ENCODE measurements around the gene FAM50A. TPM values are rescaled to one million over a fixed set of nuclear protein-coding genes. Genes with fewer than 3 reads are reported as not detected.

FAM50A gene
- total RNA-seq, 4 donors from 2014 or later, result 39.9 to 76.3 (median 47.4) TPM

- WGBS, 2 donors, result 80% methylated on average over 1 of the region's 7 CpGs; no CpG with 5 or more reads in 1 of the 2 donors
- TF ChIP-seq CTCF (IDR thresholded peaks at IDR 0.05), result no peak
- TF ChIP-seq POLR2A (IDR thresholded peaks at IDR 0.05), result no peak
- Histone ChIP-seq H3K4me1 (peaks cover 6% of the 10 kb centered on the region in 2 donors), H3K9me3 (no peaks in the 10 kb centered on the region), H3K4me3 (replicated peaks in 1 of 3) (no peak overlapping the region), H3K27me3 (no peaks in the 10 kb centered on the region), H3K27ac (no peak overlapping the region), H3K36me3 (peaks cover 3 to 7% of the 10 kb centered on the region in 2 donors)
- no peak for DNase-seq
- intact Hi-C loops (cut with DNase I), result loop anchor here (5.0 kb wide), 1 partner anchor 53 kb away; the partner anchor contains the start of gene UBL4A
Measured at GRCh38 chrX:154434394-154435168, 9.4 kb upstream of the FAM50A start.

- intact Hi-C loops (cut with DNase I), result loop anchor here (5.0 kb wide), 1 partner anchor 52 kb away; the partner anchor contains the start of gene UBL4A
- Histone ChIP-seq H3K36me3 (peaks cover 3 to 7% of the 10 kb centered on the region in 2 donors), H3K27ac (no peak overlapping the region), H3K27me3 (no peaks in the 10 kb centered on the region), H3K9me3 (no peaks in the 10 kb centered on the region), H3K4me1 (peaks cover 4 to 6% of the 10 kb centered on the region in 2 donors), H3K4me3 (replicated peaks in 1 of 3) (no peak overlapping the region)
- WGBS, 2 donors, result 95 to 98% methylated on average over 7 to 14 of the region's 19 CpGs
- DNase-seq, result no peak
- no peak for TF ChIP-seq CTCF (IDR thresholded peaks at IDR 0.05)
- no peak for TF ChIP-seq POLR2A (IDR thresholded peaks at IDR 0.05)
Measured at GRCh38 chrX:154435171-154435733, 8.7 kb upstream of the FAM50A start.

GRCh38 chrX:154436374-154436982 is 7.5 kb upstream of the FAM50A start:
- Histone ChIP-seq H3K27me3 (no peaks in the 10 kb centered on the region), H3K4me3 (replicated peaks in 1 of 3) (peak overlapping the region in 1 of 3 donors; percentile 56), H3K4me1 (peaks cover 4 to 6% of the 10 kb centered on the region in 2 donors), H3K9me3 (no peaks in the 10 kb centered on the region), H3K36me3 (peaks cover 3 to 10% of the 10 kb centered on the region in 2 donors), H3K27ac (peak overlapping the region; percentile 43 to 78 (median 66))
- intact Hi-C loops (cut with DNase I), result loop anchor here (5.0 kb wide), 1 partner anchor 51 kb away; the partner anchor contains the start of gene UBL4A
- DNase-seq, result peak; percentile 27 to 30
- no peak for TF ChIP-seq CTCF (IDR thresholded peaks at IDR 0.05)
- TF ChIP-seq POLR2A (IDR thresholded peaks at IDR 0.05), result no peak
- 67% methylated on average over 3 of the region's 78 CpGs; no CpG with 5 or more reads in 1 of the 2 donors for WGBS, 2 donors

- no peaks in the 10 kb centered on the region for H3K27me3 ChIP-seq
- H3K27ac ChIP-seq, result peak within 1 kb of the TSS; percentile 43 to 78 (median 66)
- peaks cover 3 to 10% of the 10 kb centered on the region in 2 donors for H3K36me3 ChIP-seq
- intact Hi-C loops (cut with DNase I), result loop anchor here (5.0 kb wide), 1 partner anchor 50 kb away; the partner anchor contains the start of gene UBL4A
- TF ChIP-seq CTCF (IDR thresholded peaks at IDR 0.05) (no peak), POLR2A (IDR thresholded peaks at IDR 0.05) (peak in 1 of 2 donors; percentile 59)
- H3K4me3 ChIP-seq (replicated peaks in 1 of 3), result peak within 1 kb of the TSS in 1 of 3 donors; percentile 56
- peak; percentile 57 to 59 for DNase-seq
- 2% methylated on average over 9 of the region's 93 CpGs; no CpG with 5 or more reads in 1 of the 2 donors for WGBS, 2 donors
- H3K9me3 ChIP-seq, result no peaks in the 10 kb centered on the region
- peaks cover 4 to 6% of the 10 kb centered on the region in 2 donors for H3K4me1 ChIP-seq
Measured at GRCh38 chrX:154436983-154437752, 6.8 kb upstream of the FAM50A start, which contains the start of gene GDI1. Gene GDI1 (plus strand): TSS chrX:154437154. CDS start chrX:154437255, 101 bp downstream.
